GM19463 (cell line): Measurements from ENCODE around the gene ITIH1.
"Not testable (repeated sequence)": the region's sequence is repeated elsewhere in the genome, so short reads cannot be mapped to it uniquely, and the experiment has no call there.

Experiments used
- ATAC-seq: cut with Tn5 transposase; IDR thresholded peaks from one replicate; pipeline ENCODE4 v1.9.1; 2021; ENCODE audit warnings: mild to moderate bottlenecking, moderate library complexity; ENCODE audit not compliant: unreplicated experiment

Gene ITIH1, protein sequence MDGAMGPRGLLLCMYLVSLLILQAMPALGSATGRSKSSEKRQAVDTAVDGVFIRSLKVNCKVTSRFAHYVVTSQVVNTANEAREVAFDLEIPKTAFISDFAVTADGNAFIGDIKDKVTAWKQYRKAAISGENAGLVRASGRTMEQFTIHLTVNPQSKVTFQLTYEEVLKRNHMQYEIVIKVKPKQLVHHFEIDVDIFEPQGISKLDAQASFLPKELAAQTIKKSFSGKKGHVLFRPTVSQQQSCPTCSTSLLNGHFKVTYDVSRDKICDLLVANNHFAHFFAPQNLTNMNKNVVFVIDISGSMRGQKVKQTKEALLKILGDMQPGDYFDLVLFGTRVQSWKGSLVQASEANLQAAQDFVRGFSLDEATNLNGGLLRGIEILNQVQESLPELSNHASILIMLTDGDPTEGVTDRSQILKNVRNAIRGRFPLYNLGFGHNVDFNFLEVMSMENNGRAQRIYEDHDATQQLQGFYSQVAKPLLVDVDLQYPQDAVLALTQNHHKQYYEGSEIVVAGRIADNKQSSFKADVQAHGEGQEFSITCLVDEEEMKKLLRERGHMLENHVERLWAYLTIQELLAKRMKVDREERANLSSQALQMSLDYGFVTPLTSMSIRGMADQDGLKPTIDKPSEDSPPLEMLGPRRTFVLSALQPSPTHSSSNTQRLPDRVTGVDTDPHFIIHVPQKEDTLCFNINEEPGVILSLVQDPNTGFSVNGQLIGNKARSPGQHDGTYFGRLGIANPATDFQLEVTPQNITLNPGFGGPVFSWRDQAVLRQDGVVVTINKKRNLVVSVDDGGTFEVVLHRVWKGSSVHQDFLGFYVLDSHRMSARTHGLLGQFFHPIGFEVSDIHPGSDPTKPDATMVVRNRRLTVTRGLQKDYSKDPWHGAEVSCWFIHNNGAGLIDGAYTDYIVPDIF

DNA sequence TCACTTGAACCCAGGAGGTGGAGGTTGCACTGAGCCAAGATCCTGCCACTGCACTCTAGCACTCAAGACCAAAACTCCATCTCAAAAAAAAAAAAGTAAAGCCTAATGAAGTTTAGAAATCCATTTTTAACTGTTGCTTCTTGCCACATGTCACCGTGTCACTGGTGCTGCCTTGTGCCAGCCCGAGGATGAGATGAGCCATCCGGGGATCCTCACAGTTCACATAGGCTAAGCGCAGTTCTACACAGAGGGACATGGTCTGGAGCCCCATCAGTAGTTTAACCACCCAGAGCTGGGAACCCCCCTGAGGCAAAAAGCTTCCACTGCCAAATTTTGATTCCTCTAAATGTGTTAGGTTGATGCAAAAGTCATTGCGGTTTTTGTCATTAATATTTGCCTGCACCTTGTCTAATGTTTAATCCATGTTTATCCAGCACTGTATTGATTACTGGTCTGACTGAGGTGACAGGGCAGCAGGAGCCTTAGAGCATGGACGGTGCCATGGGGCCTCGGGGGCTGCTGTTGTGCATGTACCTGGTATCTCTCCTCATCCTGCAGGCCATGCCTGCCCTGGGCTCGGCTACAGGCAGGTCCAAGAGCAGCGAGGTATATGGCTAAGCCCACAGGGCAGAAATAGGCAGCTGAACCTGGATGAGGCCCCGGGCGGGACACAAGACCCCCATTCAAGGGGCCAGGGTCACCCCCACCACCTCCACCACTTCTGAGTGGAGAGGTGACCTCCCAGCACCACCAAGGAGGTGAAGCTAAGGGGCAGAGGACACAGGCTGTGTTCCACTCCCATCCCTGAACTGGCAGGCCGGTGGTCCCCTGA is at the start of gene ITIH1:
ITIH1 (plus strand) TSS at position 473 of the 832 bp plus-strand sequence; CDS start at position 490, 17 bp downstream.
- ATAC-seq = no peak

DNA sequence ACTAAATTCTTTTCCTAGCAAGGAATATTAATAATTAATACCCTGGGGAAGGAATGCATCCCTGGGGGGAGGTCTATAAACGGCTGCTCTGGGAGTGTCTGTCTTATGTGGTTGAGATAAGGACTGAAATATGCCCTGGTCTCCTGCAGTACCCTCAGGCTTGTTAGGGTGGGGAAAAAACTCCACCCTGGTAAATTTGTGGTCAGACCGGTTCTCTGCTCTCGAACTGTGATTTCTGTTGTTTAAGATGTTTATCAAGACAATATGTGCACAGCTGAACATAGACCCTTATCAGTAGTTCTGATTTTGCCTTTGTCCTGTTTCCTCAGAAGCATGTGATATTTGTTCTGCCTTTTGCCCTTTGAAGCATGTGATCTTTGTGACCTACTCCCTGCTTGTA is 48.6 kb upstream of the ITIH1 start:
- not testable (repeated sequence) for ATAC-seq

DNA sequence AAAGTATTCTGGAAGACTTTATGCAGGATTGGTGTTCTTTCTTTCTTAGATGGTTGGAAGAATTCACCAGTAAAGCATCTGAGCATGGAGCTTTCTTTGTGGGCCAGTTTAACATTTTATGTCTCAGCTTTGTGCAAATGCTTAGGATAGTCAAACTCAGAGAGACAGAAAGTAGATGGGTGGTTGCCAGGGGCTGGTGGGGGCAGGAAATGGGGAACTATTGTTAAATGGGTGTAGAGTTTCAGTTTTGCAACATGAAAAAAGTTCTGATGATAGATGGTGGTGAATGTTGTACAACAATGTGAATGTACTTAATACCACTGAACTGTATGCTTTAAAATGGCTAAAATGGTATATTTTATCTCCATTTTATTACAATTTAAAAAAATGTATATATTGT is 46.7 kb upstream of the ITIH1 start:
- ATAC-seq = no peak

DNA sequence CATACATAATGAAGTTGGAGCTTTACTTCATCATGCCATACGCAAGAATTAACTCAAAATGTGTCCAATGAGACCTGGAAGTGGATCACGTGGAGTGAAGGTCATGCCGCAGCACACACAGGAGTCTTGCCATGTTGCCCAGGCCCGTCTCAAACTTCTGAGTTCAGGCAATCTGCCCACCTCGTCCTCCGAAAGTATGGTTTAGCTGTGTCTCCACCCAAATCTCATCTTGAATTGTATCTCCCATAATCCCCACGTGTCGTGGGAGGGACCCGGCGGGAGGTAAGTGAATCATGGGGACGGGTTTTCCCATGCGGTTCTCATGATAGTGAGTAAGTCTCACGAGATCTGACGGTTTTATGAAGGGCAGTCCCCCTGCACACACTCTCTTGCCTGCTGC is 45.8 kb upstream of the ITIH1 start:
- no peak for ATAC-seq

DNA sequence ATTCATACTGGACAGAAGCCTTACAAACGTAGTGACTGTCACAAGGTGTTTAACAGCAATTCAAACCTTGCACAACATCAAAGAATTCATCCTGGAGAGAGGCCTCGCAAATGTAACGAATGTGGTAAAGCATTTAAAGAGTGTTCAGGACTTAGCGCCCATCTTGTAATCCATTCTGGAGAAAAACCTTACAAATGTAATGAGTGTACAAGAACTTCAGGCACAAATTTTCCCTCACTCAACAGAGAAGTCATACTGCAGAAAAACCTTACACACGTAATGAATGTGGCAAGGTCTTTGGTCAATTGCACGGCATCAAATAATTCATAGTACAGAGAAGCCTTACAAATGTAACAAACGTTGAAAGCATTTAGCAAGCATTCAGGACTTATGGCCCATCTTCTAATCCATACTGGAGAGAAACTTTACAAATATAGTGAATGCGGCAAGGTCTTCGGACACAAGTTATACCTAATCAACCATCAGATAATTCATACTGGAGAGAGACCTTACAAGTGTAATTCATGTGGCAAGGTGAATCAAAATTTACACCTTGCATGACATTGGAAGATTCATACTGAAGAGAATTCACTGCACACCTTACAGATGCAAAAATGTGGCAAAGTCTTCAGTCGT is 44.0 kb upstream of the ITIH1 start:
- no peak for ATAC-seq

DNA sequence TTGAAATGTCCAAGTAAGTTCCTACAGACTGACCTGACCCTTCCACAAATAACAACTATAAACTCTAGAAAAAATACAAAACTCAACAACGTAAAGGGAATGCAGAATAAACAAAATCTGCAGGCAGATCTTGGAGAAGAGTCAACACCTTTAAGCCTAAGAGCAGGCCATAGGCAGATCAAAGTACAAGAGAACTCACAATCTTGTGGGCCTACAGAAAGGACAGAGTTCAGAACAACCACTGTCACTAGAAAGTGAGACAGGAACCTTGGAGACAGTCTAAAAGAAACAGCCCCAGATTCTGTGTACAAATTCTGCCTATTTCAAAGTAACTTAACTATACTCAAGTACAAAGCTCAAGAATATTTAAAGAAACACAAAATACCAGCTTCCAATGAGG is 37.7 kb upstream of the ITIH1 start:
- no peak for ATAC-seq

DNA sequence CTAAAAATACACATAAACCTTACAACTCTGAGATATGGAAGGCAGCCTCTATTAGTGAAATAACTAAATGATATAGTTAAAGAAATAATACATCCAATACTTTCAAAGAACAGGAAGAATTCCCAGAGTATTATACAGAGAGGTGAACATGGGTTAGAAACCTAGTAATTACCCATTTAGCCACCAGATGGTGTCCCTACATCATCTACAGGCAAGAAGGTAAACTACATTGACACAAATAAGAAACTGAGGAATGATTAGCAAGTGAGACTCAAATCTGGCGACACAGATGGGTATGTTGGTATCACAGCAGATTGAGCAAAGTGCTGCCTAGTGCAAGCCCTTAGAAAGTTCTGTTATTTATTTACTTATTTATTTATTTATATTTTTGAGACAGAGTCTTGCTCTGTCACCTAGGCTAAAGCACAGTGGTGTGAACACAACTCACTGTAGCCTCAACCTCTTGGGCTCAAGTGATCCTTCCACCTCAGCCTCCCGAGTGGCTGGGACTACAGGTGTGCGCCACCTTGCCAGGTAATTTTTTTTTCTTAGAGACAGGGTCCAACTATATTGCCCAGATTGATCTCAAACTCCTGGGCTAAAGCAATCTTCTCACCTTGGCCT is 34.9 kb upstream of the ITIH1 start:
- ATAC-seq = no peak

DNA sequence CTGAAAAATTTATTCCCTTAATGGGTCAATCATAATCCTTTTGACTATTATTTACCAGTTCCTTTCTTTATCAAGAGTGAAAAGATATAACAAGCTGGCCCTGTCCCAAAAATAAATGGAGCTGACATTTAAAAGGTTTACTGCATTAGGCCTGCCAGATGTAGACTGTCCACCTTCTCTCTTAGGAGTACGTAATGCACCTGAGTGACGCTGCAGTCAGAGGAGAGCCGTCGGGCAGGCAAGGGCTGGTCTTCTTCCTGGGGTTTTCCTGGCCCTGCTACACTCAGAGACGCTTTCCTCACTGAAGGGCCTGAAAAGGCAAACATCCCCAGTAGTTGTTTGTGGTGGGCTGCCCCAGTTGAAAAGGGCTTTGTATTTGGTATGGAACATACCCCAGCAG is 34.2 kb upstream of the ITIH1 start:
- no peak for ATAC-seq

DNA sequence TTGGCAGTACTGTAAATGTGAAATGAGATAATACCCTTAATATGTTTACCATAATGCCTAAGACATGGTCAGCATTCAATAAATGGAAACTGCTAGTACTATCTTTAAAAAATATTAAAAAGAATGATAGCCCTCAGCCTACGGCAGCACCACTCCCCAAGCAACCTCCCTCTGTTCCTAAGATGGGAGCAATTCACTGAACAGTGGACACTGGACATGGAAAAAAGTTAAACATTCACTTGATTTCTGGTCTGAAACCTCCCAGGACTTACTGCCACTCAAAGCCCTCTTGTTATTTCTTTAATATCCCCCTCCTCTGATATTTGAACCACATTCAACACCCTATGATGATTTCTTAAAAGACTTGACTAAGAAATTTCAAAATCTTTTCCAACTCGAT is 33.7 kb upstream of the ITIH1 start:
- ATAC-seq = no peak

DNA sequence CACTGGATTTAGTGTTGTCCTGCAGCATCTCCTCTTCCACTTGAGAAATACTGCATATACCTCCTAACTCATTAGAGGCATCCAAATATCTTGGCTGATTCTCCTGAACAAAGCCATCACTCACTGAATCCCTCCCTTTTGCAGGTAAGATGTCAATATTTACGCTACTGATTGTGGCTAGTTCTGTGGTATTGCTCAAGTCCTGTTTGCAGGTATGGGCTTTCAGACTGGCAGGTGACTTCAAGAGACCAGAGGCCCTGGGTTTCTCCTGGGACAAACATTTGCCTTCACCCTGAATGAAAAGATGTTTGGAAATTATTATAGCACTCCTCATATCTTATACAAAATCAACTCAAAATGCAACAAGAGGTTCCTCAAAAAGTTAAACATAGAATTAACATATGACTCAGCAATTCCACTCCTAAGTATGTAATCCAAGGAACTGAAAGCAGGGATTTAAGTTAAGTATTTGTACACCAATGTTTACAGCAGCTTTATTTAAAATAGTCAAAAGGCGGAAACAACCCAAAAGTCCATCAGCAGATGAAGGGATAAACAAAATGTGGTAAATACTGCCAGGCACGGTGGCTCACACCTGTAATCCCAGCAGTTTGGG is 25.2 kb upstream of the ITIH1 start:
- no peak for ATAC-seq

DNA sequence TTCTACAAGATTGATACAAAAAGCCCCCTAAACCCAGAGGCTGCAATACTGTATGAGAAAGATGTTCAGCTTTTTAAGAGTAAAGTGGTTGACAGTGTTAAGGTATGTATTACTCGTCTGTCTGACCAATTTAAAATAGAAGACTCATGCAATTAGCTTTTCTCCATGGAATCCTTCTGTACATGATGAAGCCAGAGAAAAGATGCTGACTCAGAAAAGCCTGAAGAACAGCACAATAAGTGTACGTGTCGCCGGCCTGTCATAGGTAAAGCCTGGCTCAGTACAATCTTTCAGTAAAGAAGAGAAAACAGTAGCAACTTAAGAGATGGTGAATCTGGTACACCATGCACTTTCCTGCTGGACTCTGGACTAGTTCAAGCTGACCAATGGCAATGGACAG is 23.0 kb upstream of the ITIH1 start:
- no peak for ATAC-seq

DNA sequence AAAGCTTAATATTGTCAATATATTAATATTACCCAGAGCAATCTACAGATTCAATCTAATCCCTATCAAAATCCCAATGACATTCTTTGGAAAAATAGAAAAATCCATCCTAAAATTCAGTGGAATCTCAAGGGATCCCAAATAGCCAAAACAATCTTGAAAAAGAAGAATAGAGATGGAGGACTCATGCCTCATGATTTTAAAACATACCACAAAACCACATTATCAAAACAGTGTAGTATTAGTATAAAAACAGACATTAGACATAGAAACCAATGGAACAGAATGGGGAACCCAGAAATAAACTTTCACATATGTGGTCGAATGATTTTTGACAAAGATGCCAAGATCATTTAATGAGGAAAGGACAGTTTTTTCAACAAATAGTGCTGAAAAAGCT is 21.3 kb upstream of the ITIH1 start:
- ATAC-seq = no peak

DNA sequence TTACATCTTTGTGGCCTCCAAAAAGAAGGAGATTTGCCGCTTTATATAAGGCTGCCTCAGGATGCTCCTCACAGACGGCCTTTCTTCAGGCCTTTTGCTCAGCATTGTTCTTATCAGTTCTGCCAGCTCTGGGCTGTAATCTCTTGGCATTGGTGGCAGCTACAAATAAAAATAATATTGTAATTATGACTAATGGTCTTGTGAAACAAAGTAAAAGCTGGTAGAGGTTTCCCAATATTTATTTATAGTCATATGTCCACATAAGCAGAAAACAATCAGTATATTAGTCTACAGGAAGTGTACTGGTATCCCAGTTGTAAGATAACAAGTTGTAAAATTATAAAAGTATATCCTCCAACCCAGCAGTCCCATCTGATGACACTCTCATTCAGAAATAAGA is 13.9 kb upstream of the ITIH1 start:
- ATAC-seq = no peak

DNA sequence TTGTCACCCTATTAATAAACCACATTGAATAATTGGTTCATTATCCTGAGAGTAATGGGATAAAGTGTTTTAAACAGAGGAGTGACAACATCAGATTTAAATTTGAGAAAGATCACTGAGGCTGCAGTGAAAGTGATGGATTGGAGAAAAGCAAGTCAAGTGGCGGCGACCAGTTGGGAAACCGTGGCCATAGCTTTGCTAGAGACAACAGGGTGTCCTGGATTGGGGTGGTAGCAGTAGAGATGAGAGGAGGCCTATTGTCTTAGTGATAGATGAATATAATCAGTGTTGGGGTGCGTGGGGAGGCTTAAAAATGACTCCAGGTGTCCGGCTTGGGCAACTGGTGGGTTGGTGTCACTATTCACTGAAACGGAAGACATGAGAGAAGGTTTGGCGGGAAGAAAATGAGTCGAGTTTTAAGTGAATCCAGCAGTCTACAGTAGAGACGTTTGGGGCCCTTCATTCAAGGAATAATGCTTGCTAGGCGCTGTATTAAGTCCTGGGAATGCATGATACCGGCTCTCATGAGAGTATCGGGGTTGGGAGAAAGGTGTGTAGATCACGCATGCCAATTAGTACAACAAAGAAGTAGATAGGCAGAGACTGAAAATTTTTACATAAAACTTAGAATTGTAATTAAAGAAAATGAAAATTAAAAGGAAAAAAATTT is 7.5 kb upstream of the ITIH1 start:
- no peak for ATAC-seq

DNA sequence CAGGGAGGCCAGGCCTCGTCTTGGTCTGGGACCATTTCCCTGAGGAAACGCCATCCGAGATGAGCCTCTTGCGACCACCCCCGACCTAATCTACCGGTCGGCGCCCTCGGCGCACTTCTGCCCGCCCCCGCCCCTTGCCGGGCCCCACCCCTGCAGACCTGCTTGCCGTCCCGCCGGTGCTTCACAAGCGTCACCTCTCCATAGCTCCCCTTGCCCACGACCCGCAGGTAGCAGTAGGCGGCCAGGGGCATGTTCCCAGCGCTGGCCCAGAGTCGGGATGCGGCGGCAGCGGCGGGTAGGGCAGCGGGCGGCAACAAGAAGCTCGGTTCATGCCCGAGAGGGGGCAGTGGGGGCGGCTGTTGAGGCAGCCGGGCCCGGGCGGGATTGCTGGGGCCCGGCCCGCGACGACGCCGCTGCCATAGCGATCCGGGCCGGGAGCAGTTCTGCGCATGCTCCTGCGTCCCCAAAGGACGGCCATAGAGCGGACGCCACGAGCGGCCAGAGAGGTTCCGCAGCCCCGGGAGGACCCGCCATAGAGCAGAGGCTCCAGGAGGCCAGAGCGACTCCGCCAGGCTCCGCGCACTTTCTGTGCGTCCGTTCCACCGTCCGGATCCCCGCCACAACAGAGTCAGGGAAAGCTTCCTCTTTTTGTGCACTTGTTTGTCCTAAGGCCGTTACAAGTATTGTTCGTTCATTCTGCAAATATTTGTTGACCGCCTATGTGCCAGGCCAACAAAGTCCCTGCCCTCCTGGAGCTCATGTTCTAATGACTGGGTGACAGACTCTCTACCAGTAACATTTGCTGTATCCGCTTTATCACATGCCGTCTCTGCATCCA is 6.7 kb upstream of the ITIH1 start, which contains the start of gene NEK4:
NEK4 (minus strand) TSS at position 445 of the 838 bp plus-strand sequence; CDS start at position 251, 194 bp downstream.
- ATAC-seq = peak; percentile 98

DNA sequence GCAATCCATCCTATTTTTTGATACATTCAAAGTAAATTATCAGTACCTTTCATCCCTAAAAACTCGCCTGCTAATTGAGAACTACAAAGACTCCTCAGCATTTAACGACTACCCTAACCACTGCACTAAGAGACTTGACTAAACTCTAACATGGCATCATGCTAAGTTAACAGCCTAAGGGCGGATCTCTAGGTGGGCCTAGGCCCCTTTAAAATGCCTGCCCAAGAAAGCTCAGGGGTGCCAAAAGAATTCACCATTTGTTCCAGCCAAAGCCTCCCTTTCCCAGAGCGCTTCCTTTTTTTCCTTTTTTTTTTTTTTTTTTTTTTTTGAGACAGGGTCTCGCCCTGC is 6.1 kb upstream of the ITIH1 start:
- no peak for ATAC-seq

DNA sequence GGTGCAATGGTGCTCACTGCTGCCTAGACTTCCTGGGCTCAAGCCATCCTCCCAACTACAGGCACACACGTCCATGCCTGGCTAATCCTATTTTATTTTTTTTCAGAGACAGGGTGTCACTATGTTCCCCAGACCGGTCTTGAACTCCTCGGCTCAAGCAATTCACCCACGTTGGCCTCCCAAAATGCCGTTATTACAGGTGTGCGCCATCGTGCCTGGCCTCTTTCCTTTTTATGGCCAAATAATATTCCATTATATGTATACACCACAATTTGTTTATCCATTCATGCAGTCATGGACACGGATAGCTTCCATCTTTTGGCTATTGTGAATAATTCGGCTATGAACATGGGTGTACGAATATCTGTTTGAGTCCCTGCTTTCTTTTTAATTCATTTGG is 5.7 kb upstream of the ITIH1 start:
- no peak for ATAC-seq

DNA sequence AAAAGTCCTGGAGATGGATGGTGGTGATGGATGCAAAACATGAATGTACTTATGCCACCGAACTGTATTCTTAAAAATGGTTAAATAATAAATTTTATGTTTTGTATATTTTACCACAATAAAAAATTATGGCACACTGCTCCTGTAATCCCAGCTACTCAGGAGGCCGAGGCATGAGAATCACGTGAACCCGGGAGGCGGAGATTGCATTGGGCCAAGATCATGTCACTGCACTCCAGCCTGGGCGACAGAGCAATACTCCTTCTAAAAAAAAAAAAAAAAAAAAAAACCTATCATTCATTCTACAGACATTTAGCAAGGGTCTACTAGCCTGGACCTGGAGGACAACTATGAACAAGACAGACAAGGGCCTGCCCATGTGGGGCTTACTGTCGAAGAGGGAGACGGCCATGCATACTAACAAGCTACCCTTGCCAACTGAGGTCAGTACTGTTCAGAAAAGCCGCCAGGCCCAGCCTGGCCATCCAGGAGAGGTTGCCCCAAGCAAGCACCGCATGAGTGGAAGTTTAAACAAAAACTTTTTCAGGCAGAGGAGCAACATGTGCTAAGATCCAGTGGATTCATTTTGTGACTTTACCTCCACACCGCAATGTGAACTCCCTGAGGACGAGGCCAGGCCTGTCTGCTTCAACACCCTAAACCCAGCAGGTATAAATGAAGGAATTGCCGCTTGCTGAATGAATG is 3.9 kb upstream of the ITIH1 start:
- no peak for ATAC-seq
